Measurements from ENCODE around the gene RBBP8. TPM values are rescaled to one million over a fixed set of nuclear protein-coding genes. Genes with fewer than 3 reads are reported as not detected.

Gene RBBP8
- total and polyA plus RNA-seq, 10 of the 15 experiments (the other 5 are each of a cell fraction or from before 2014, with no cell fraction given): 46.2 to 82.3 (median 68.7) TPM

GRCh38 chr18:22977847-22978701, 44.9 kb downstream of the RBBP8 start (continued):
- TF ChIP-seq, protein P1, sequence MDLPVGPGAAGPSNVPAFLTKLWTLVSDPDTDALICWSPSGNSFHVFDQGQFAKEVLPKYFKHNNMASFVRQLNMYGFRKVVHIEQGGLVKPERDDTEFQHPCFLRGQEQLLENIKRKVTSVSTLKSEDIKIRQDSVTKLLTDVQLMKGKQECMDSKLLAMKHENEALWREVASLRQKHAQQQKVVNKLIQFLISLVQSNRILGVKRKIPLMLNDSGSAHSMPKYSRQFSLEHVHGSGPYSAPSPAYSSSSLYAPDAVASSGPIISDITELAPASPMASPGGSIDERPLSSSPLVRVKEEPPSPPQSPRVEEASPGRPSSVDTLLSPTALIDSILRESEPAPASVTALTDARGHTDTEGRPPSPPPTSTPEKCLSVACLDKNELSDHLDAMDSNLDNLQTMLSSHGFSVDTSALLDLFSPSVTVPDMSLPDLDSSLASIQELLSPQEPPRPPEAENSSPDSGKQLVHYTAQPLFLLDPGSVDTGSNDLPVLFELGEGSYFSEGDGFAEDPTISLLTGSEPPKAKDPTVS (IDR thresholded peaks at IDR 0.05; ENCODE audit: low read depth, low read length): no peak
- TF ChIP-seq CHD4 (IDR thresholded peaks at IDR 0.05) (no peak), EED (IDR thresholded peaks at IDR 0.05; ENCODE audit: low read depth) (peak; percentile 62; the same call in 1 of the 2 replicates), RAD21 (IDR thresholded peaks at IDR 0.05; ENCODE audit: insufficient read depth, low read depth, low read length) (peak; percentile 5; the same call in 1 of the 2 replicates), HDGF (IDR thresholded peaks at IDR 0.05) (no peak), ETV6 (conservative IDR thresholded peaks at IDR 0.05 in 1 of 2, IDR thresholded peaks at IDR 0.05 in 1 of 2; ENCODE audit: borderline replicate concordance in 1 of 2, low read depth in 1 of 2) (no peak), E4F1 (IDR thresholded peaks at IDR 0.05; ENCODE audit: borderline replicate concordance, partially characterized antibody) (no peak), SP1 (IDR thresholded peaks at IDR 0.05; ENCODE audit: low read depth, low read length) (no peak), IKZF1 (conservative IDR thresholded peaks at IDR 0.05) (0 out of 2 replicates have a peak, but pooled peaks have one; percentile 24), ATF7 (IDR thresholded peaks at IDR 0.05; ENCODE audit: low read depth) (peak; percentile 76), ASH2L (IDR thresholded peaks at IDR 0.05; ENCODE audit: borderline replicate concordance, low read depth) (no peak), MTA3 (IDR thresholded peaks at IDR 0.05; ENCODE audit: borderline replicate concordance, low read length) (no peak), ZBTB4 (CRISPR knock-in tag; IDR thresholded peaks at IDR 0.05) (no peak), TAF1 (IDR thresholded peaks at IDR 0.05; ENCODE audit: borderline replicate concordance, low read depth, low read length) (no peak), IKZF2 (IDR thresholded peaks at IDR 0.05) (peak; percentile 45 to 69; a peak in 2 of 4 replicates), RUNX3 (IDR thresholded peaks at IDR 0.05; ENCODE audit: low read length) (no peak), BCL11A (IDR thresholded peaks at IDR 0.05; ENCODE audit: low read depth, low read length) (0 out of 2 replicates have a peak, but pooled peaks have one; percentile 11), BCL3 (IDR thresholded peaks at IDR 0.05; ENCODE audit: borderline replicate concordance, insufficient read depth, low read depth, low read length, poor library complexity, severe bottlenecking) (peak; percentile 29)
- TF ChIP-seq, protein P2, sequence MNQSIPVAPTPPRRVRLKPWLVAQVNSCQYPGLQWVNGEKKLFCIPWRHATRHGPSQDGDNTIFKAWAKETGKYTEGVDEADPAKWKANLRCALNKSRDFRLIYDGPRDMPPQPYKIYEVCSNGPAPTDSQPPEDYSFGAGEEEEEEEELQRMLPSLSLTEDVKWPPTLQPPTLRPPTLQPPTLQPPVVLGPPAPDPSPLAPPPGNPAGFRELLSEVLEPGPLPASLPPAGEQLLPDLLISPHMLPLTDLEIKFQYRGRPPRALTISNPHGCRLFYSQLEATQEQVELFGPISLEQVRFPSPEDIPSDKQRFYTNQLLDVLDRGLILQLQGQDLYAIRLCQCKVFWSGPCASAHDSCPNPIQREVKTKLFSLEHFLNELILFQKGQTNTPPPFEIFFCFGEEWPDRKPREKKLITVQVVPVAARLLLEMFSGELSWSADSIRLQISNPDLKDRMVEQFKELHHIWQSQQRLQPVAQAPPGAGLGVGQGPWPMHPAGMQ (IDR thresholded peaks at IDR 0.05; ENCODE audit: borderline replicate concordance): no peak
